Upper lobe of left lung (tissue), 6 donors: ENCODE results near the gene DHRS1. TPM values are rescaled to one million over a fixed set of nuclear protein-coding genes. Genes with fewer than 3 reads are reported as not detected.

ENCODE experiments used
- ATAC-seq, 2 donors: fragments of 200-7000 bp; cut with Tn5 transposase; one replicate each; pipeline ENCODE4 v1.9.1; 2022; ENCODE audit warnings: mild to moderate bottlenecking in 2 of 2, moderate library complexity in 2 of 2; ENCODE audit not compliant: low FRiP score in 2 of 2
- DNase-seq, 2 donors: peaks; one replicate each; pipeline ENCODE4 v3.0.0-alpha.2; 2019 to 2020
- H3K27ac ChIP-seq, 4 donors: fragments of 200-600 bp; sonication (generic); one replicate each; pipeline ENCODE4 v1.5.1; 2016 to 2019
- H3K27me3 ChIP-seq, 4 donors: fragments of 200-600 bp; sonication (generic); one replicate each; pipeline ENCODE4 v1.5.1; 2017 to 2019
- H3K36me3 ChIP-seq, 4 donors: fragments of 200-600 bp; sonication (generic); one replicate each; pipeline ENCODE4 v1.5.1; 2016 to 2019
- H3K4me1 ChIP-seq, 4 donors: fragments of 200-600 bp; sonication (generic); one replicate each; pipeline ENCODE4 v1.5.1; 2018 to 2019
- H3K4me3 ChIP-seq, 4 donors: fragments of 200-600 bp; sonication (generic); one replicate each; pipeline ENCODE4 v1.5.1; 2017 to 2019; ENCODE audit warnings: mild to moderate bottlenecking in 2 of 4, moderate library complexity in 1 of 4
- H3K9me3 ChIP-seq, 4 donors: fragments of 200-600 bp; sonication (generic); one replicate each; pipeline ENCODE4 v1.5.1; 2018 to 2019
- EP300 ChIP-seq, 4 donors: sonication (generic); formaldehyde crosslinking; IDR thresholded peaks; one replicate each; pipeline ENCODE4 v1.5.1; 2017; ENCODE audit warnings: antibody characterized with exemption in 4 of 4, control low read depth in 2 of 4
- POLR2A ChIP-seq, 4 donors: fragments of 450-650 bp; IDR thresholded peaks; one replicate each; pipeline ENCODE4 v1.5.1; 2016 to 2017; ENCODE audit warnings: antibody characterized with exemption in 4 of 4, mild to moderate bottlenecking in 2 of 4
- POLR2AphosphoS5 ChIP-seq, 2 donors: sonication (generic); formaldehyde crosslinking; IDR thresholded peaks; one replicate each; pipeline ENCODE4 v1.5.1; 2017; ENCODE audit warnings: antibody characterized with exemption in 2 of 2
- WGBS, 2 donors: methylation state at CpG; one replicate each; pipeline ENCODE4 v1.1.5; 2017 to 2018; 5-methylcytosine and 5-hydroxymethylcytosine counted together
- total RNA-seq, 6 donors: library from RNA; depleted of rRNA in 4 of 6; stranded (reverse); fragments of >200 nt in 4 of 6; gene quantifications; one replicate each; pipeline versions ENCODE4 v1.1.0 to v1.2.1, GENCODE V29; 2016 to 2021
- TF ChIP-seq, protein P1 (sequence below), 6 experiments: fragments of 450-650 bp in 4 of 6; fragments of 200-600 bp in 2 of 6; sonication (generic) in 2 of 6; IDR thresholded peaks; one replicate each; pipeline ENCODE4 v1.5.1; 2016 to 2019; ENCODE audit warnings: antibody characterized with exemption in 6 of 6
- donor health status: DM: no; HTN: no; CAD: no; lungs with moderate emphysema.
- donor health status: DM: no; HTN: yes; CAD: no; lungs with severe emphysema.

The DHRS1 gene
- total RNA-seq, 6 donors from 2014 or later, result 23.0 to 60.3 (median 32.8) TPM

- H3K27ac ChIP-seq, result peak overlapping the region; percentile 97 to 100 (median 98)
Measured at GRCh38 chr14:24243336-24243836, 56.2 kb downstream of the DHRS1 start.

GRCh38 chr14:24241829-24242443 lies 57.6 kb downstream of the DHRS1 start:
- Histone ChIP-seq H3K36me3 (peaks cover 12 to 43% (median 40%) of the 10 kb centered on the region in 4 donors), H3K27me3 (no peaks in the 10 kb centered on the region), H3K4me1 (peaks cover 34 to 46% (median 38%) of the 10 kb centered on the region in 4 donors), H3K9me3 (no peaks in the 10 kb centered on the region), H3K4me3 (peak overlapping the region; percentile 61 to 93 (median 66)), H3K27ac (peak overlapping the region; percentile 97 to 100 (median 98))
- WGBS, 2 donors, result 2 to 4% methylated on average over 16 to 33 of the region's 39 CpGs
- peak; percentile 96 to 98 for ATAC-seq
- TF ChIP-seq POLR2AphosphoS5 (IDR thresholded peaks at IDR 0.05) (no peak), EP300 (IDR thresholded peaks at IDR 0.05) (no peak), POLR2A (IDR thresholded peaks at IDR 0.05) (no peak)
- TF ChIP-seq, protein P1, sequence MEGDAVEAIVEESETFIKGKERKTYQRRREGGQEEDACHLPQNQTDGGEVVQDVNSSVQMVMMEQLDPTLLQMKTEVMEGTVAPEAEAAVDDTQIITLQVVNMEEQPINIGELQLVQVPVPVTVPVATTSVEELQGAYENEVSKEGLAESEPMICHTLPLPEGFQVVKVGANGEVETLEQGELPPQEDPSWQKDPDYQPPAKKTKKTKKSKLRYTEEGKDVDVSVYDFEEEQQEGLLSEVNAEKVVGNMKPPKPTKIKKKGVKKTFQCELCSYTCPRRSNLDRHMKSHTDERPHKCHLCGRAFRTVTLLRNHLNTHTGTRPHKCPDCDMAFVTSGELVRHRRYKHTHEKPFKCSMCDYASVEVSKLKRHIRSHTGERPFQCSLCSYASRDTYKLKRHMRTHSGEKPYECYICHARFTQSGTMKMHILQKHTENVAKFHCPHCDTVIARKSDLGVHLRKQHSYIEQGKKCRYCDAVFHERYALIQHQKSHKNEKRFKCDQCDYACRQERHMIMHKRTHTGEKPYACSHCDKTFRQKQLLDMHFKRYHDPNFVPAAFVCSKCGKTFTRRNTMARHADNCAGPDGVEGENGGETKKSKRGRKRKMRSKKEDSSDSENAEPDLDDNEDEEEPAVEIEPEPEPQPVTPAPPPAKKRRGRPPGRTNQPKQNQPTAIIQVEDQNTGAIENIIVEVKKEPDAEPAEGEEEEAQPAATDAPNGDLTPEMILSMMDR (IDR thresholded peaks at IDR 0.05), result peak; percentile 57 to 90 (median 88)
- DNase-seq, result peak; percentile 95 to 97

More at GRCh38 chr14:24243336-24243836, 56.2 kb downstream of the DHRS1 start:
- Histone ChIP-seq H3K9me3 (no peaks in the 10 kb centered on the region), H3K4me3 (peak overlapping the region; percentile 60 to 93 (median 63)), H3K4me1 (peaks cover 34 to 44% (median 38%) of the 10 kb centered on the region in 4 donors), H3K27me3 (no peaks in the 10 kb centered on the region), H3K36me3 (peaks cover 2 to 29% (median 26%) of the 10 kb centered on the region in 4 donors)
- ATAC-seq, result peak in 1 of 2 donors; percentile 0
- WGBS, 2 donors, result 44 to 47% methylated on average over 10 of the region's 10 CpGs
- peak in 1 of 2 donors; percentile 41 for DNase-seq
- TF ChIP-seq, protein P1 (IDR thresholded peaks at IDR 0.05), result no peak
- TF ChIP-seq POLR2A (IDR thresholded peaks at IDR 0.05) (no peak), EP300 (IDR thresholded peaks at IDR 0.05) (no peak), POLR2AphosphoS5 (IDR thresholded peaks at IDR 0.05) (no peak)

Other genes starting within 250 kb of the DHRS1 start
- gene CARMIL3, start 247.8 kb downstream of the DHRS1 start, total RNA-seq, result 10 to 100 TPM in 1 of 6 donors, 1 to 10 TPM in 3, under 1 TPM in 2; 0.39 to 15.7 (median 1.2) TPM
- not detected for gene CPNE6, start 228.2 kb downstream of the DHRS1 start, total RNA-seq
- gene PCK2, start 205.5 kb downstream of the DHRS1 start, total RNA-seq, result 10 to 100 TPM; 27.2 to 70.3 (median 34.9) TPM
- gene DCAF11, start 185.0 kb downstream of the DHRS1 start, total RNA-seq, result 100 to 1,000 TPM in 2 of 6 donors, 10 to 100 TPM in 4; 68.4 to 138 (median 95.0) TPM
- gene NRL, start 184.8 kb downstream of the DHRS1 start, total RNA-seq, result 1 to 10 TPM; 2.6 to 9.8 (median 4.4) TPM
- gene FITM1, start 169.1 kb downstream of the DHRS1 start, total RNA-seq, result under 1 TPM in 4 of 6 donors, not detected in 2; 0.63 to 0.89 (median 0.82) TPM
- 100 to 1,000 TPM in 5 of 6 donors, 10 to 100 TPM in 1; 56.6 to 206 (median 142) TPM for gene PSME1, start 163.6 kb downstream of the DHRS1 start, total RNA-seq
- 10 to 100 TPM in 5 of 6 donors, 1 to 10 TPM in 1; 8.6 to 13.8 (median 12.0) TPM for gene EMC9, start 158.2 kb downstream of the DHRS1 start, total RNA-seq
- 100 to 1,000 TPM in 3 of 6 donors, 10 to 100 TPM in 3; 58.5 to 144 (median 84.4) TPM for gene PSME2, start 153.2 kb downstream of the DHRS1 start, total RNA-seq
- gene RNF31, start 152.3 kb downstream of the DHRS1 start, total RNA-seq, result 100 to 1,000 TPM in 2 of 6 donors, 10 to 100 TPM in 4; 52.1 to 173 (median 63.9) TPM
- 100 to 1,000 TPM in 3 of 6 donors, 10 to 100 TPM in 3; 78.2 to 192 (median 107) TPM for gene IRF9, start 138.5 kb downstream of the DHRS1 start, total RNA-seq
- gene REC8, start 127.7 kb downstream of the DHRS1 start, total RNA-seq, result 10 to 100 TPM; 16.0 to 76.5 (median 29.4) TPM
- 10 to 100 TPM; 20.8 to 50.3 (median 35.2) TPM for gene IPO4, start 111.0 kb downstream of the DHRS1 start, total RNA-seq
- gene TM9SF1, start 104.3 kb downstream of the DHRS1 start, total RNA-seq, result 10 to 100 TPM; 15.7 to 75.4 (median 53.8) TPM
- gene TSSK4, start 94.1 kb downstream of the DHRS1 start, total RNA-seq, result 1 to 10 TPM in 1 of 6 donors, not detected in 5; 1.3 TPM
- 100 to 1,000 TPM in 1 of 6 donors, 10 to 100 TPM in 5; 39.9 to 112 (median 61.5) TPM for gene CHMP4A, start 86.3 kb downstream of the DHRS1 start, total RNA-seq
- gene MDP1, start 83.7 kb downstream of the DHRS1 start, total RNA-seq, result 10 to 100 TPM in 4 of 6 donors, 1 to 10 TPM in 2; 8.1 to 21.1 (median 12.7) TPM
- 100 to 1,000 TPM in 4 of 6 donors, 10 to 100 TPM in 2; 39.8 to 144 (median 121) TPM for gene NEDD8, start 67.4 kb downstream of the DHRS1 start, total RNA-seq
- 10 to 100 TPM; 26.2 to 76.9 (median 47.2) TPM for gene GMPR2, start 66.9 kb downstream of the DHRS1 start, total RNA-seq
- 100 to 1,000 TPM in 1 of 6 donors, 10 to 100 TPM in 5; 46.1 to 109 (median 86.4) TPM for gene TINF2, start 57.2 kb downstream of the DHRS1 start, total RNA-seq
- gene TGM1, start 36.6 kb downstream of the DHRS1 start, total RNA-seq, result 10 to 100 TPM in 4 of 6 donors, 1 to 10 TPM in 2; 9.1 to 29.2 (median 11.1) TPM
- gene RABGGTA, start 28.2 kb downstream of the DHRS1 start, total RNA-seq, result 100 to 1,000 TPM in 1 of 6 donors, 10 to 100 TPM in 5; 22.7 to 125 (median 58.9) TPM
- 10 to 100 TPM; 13.3 to 31.4 (median 22.6) TPM for gene NOP9, start 70 bp upstream of the DHRS1 start, total RNA-seq
- 10 to 100 TPM in 5 of 6 donors, 1 to 10 TPM in 1; 9.4 to 14.8 (median 12.8) TPM for gene CIDEB, start 8.2 kb upstream of the DHRS1 start, total RNA-seq
- gene LTB4R2, start 10.4 kb upstream of the DHRS1 start, total RNA-seq, result 10 to 100 TPM in 4 of 6 donors, 1 to 10 TPM in 2; 6.2 to 49.2 (median 10.9) TPM
- 10 to 100 TPM; 11.1 to 71.2 (median 17.7) TPM for gene LTB4R, start 11.7 kb upstream of the DHRS1 start, total RNA-seq
- gene ADCY4, start 35.3 kb upstream of the DHRS1 start, total RNA-seq, result 100 to 1,000 TPM in 2 of 6 donors, 10 to 100 TPM in 4; 22.4 to 159 (median 43.7) TPM
- gene RIPK3, start 40.2 kb upstream of the DHRS1 start, total RNA-seq, result 10 to 100 TPM; 16.1 to 92.2 (median 29.1) TPM
- 10 to 100 TPM in 5 of 6 donors, 1 to 10 TPM in 1; 8.5 to 98.5 (median 42.1) TPM for gene NFATC4, start 68.4 kb upstream of the DHRS1 start, total RNA-seq
- 10 to 100 TPM in 5 of 6 donors, 1 to 10 TPM in 1; 5.5 to 18.7 (median 14.4) TPM for gene NYNRIN, start 99.2 kb upstream of the DHRS1 start, total RNA-seq
- gene CBLN3, start 129.9 kb upstream of the DHRS1 start, total RNA-seq, result 1 to 10 TPM; 1.1 to 4.2 (median 3.1) TPM
- gene KHNYN, start 130.2 kb upstream of the DHRS1 start, total RNA-seq, result 100 to 1,000 TPM in 1 of 6 donors, 10 to 100 TPM in 5; 43.9 to 136 (median 66.4) TPM
- gene SDR39U1, start 143.0 kb upstream of the DHRS1 start, total RNA-seq, result 10 to 100 TPM; 34.9 to 88.0 (median 52.6) TPM
- 1 to 10 TPM in 1 of 6 donors, under 1 TPM in 1, not detected in 4; 0.37 to 1.8 TPM for gene CMA1, start 208.5 kb upstream of the DHRS1 start, total RNA-seq